KMS-11 (cell line): Measurements from ENCODE around the gene ZNRF2.

ENCODE experiments used
- H2AFZ ChIP-seq: fragments of 200-600 bp; sonication (generic); 2 replicates; pipeline ENCODE4 v1.6.1; 2016; ENCODE audit warnings: antibody characterized with exemption, mixed run types, low read depth
- H3K27ac ChIP-seq: fragments of 200-600 bp; sonication (generic); 2 replicates; pipeline ENCODE4 v1.6.1; 2016; ENCODE audit warnings: mild to moderate bottlenecking, mixed run types
- H3K27me3 ChIP-seq: fragments of 200-600 bp; sonication (generic); 2 replicates; pipeline ENCODE4 v1.6.1; 2017; ENCODE audit warnings: mild to moderate bottlenecking, low read depth, mixed run types, moderate library complexity; ENCODE audit not compliant: insufficient read depth
- H3K36me3 ChIP-seq: fragments of 200-600 bp; sonication (generic); 2 replicates; pipeline ENCODE4 v1.6.1; 2017; ENCODE audit warnings: mild to moderate bottlenecking, mixed run types; ENCODE audit not compliant: insufficient read depth
- H3K4me1 ChIP-seq: fragments of 200-600 bp; sonication (generic); 2 replicates; pipeline ENCODE4 v1.6.1; 2016; ENCODE audit warnings: mild to moderate bottlenecking, low read depth, mixed run types; ENCODE audit not compliant: poor library complexity, severe bottlenecking
- H3K4me2 ChIP-seq: fragments of 200-600 bp; sonication (generic); 2 replicates; pipeline ENCODE4 v1.7.0; 2016; ENCODE audit warnings: mild to moderate bottlenecking, mixed run types
- H3K4me3 ChIP-seq: fragments of 200-600 bp; sonication (generic); IDR thresholded peaks from 2 replicates; pipeline ENCODE4 v1.6.1; 2017; ENCODE audit warnings: low read depth, low read length, mixed read lengths; ENCODE audit not compliant: insufficient read depth
- H3K79me2 ChIP-seq: fragments of 200-600 bp; sonication (generic); 2 replicates; pipeline ENCODE4 v1.6.1; 2016; ENCODE audit warnings: low read depth, mixed run types; ENCODE audit not compliant: insufficient read depth
- H3K9ac ChIP-seq: fragments of 200-600 bp; sonication (generic); 2 replicates; pipeline ENCODE4 v1.6.1; 2016; ENCODE audit warnings: mild to moderate bottlenecking, mixed run types
- H4K20me1 ChIP-seq: fragments of 200-600 bp; sonication (generic); 2 replicates; pipeline ENCODE4 v1.6.1; 2016; ENCODE audit warnings: mild to moderate bottlenecking, mixed run types; ENCODE audit not compliant: insufficient read depth
- TF ChIP-seq, protein P1 (sequence below): fragments of 200-600 bp; sonication (generic); conservative IDR thresholded peaks from 2 replicates; pipeline ENCODE4 v1.6.1; 2017; ENCODE audit warnings: low read depth, mild to moderate bottlenecking, antibody characterized with exemption, low read length, moderate library complexity, mixed read lengths

The ZNRF2 gene

DNA sequence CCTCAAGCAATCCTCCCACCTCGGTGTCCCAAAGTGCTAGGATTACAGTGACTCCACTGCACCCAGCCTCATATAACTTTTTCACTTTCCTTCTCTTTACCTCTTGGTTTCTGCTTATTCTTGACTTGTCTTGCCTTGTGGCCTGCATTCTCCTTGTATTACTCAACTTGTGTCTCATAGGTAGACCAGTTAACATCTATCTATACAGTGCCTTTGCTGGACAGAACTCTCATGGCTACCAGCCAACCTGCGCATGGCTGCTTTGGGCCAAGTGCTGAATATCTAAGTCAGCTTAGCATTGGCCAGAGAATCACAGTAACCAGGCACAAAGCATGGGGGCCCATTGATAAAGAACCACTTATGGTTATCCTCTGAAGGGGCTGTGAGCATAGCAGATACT lies 42.6 kb upstream of the ZNRF2 start:
- H3K4me3 ChIP-seq = no peak overlapping the region

DNA sequence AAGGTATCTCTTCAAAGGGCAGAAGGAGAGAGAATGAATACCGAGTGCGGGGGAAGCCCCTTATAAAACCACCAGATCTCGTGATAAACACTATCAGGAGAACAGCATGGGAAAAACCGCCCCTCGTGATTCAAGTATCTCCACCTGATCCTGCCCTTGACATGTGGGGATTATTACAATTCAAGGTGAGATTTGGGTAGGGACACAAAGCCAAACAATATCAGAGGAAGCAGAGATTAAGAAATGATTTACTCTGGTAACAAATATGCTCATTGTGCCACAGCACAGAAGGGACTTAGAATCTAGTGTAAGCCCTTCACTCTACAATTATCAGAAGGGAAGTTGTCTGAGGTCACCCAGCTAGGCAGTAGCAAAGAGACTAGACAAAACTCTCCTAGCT lies 40.1 kb upstream of the ZNRF2 start:
- no peak overlapping the region for H3K4me3 ChIP-seq
- no peaks in the 10 kb centered on the region for H3K27me3 ChIP-seq
- H3K27ac ChIP-seq = no peak overlapping the region
- no peaks in the 10 kb centered on the region for H3K36me3 ChIP-seq
- TF ChIP-seq, protein P1, sequence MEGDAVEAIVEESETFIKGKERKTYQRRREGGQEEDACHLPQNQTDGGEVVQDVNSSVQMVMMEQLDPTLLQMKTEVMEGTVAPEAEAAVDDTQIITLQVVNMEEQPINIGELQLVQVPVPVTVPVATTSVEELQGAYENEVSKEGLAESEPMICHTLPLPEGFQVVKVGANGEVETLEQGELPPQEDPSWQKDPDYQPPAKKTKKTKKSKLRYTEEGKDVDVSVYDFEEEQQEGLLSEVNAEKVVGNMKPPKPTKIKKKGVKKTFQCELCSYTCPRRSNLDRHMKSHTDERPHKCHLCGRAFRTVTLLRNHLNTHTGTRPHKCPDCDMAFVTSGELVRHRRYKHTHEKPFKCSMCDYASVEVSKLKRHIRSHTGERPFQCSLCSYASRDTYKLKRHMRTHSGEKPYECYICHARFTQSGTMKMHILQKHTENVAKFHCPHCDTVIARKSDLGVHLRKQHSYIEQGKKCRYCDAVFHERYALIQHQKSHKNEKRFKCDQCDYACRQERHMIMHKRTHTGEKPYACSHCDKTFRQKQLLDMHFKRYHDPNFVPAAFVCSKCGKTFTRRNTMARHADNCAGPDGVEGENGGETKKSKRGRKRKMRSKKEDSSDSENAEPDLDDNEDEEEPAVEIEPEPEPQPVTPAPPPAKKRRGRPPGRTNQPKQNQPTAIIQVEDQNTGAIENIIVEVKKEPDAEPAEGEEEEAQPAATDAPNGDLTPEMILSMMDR = no peak
- no peaks in the 10 kb centered on the region for H3K79me2 ChIP-seq
- no peak overlapping the region for H3K4me2 ChIP-seq
- no peaks in the 10 kb centered on the region for H4K20me1 ChIP-seq
- no peak overlapping the region for H2AFZ ChIP-seq
- peaks cover 37% of the 10 kb centered on the region for H3K4me1 ChIP-seq
- H3K9ac ChIP-seq = no peak overlapping the region

More for the DNA sequence above, 42.6 kb upstream of the ZNRF2 start:
- H2AFZ ChIP-seq = no peak overlapping the region
- H3K36me3 ChIP-seq = no peaks in the 10 kb centered on the region
- no peaks in the 10 kb centered on the region for H3K27me3 ChIP-seq
- peaks cover 63% of the 10 kb centered on the region for H3K4me1 ChIP-seq
- TF ChIP-seq, protein P1 = no peak
- H4K20me1 ChIP-seq = no peaks in the 10 kb centered on the region
- peak overlapping the region; percentile 74; the same call in 1 of the 2 replicates for H3K4me2 ChIP-seq
- H3K79me2 ChIP-seq = no peaks in the 10 kb centered on the region
- H3K27ac ChIP-seq = no peak overlapping the region
- no peak overlapping the region for H3K9ac ChIP-seq

DNA sequence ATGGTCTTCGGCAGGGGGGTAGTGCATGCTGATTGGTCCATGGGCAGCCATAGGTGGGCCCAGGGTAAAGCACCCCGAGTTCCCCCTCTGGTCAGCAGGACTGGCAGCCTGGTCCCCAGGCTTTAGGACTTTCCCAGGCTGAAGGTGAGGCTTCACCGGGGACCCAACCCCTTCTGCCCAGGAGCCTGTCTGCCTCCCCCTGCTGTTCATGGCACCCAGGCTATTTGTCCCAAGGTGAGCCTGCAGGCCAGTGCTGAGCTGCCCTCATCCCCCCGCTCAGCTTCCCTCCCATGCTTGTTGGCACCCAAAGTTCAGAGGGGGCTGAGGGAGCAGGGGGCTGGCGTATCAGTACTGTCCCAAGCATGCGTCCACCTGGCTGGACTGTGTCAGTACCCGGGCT lies 38.5 kb upstream of the ZNRF2 start:
- Histone ChIP-seq H3K36me3 (no peaks in the 10 kb centered on the region), H3K9ac (no peak overlapping the region), H3K4me2 (no peak overlapping the region), H3K27ac (no peak overlapping the region), H4K20me1 (no peaks in the 10 kb centered on the region), H2AFZ (no peak overlapping the region), H3K27me3 (no peaks in the 10 kb centered on the region), H3K4me1 (peaks cover 22% of the 10 kb centered on the region), H3K4me3 (no peak overlapping the region), H3K79me2 (no peaks in the 10 kb centered on the region)
- TF ChIP-seq, protein P1 = no peak

DNA sequence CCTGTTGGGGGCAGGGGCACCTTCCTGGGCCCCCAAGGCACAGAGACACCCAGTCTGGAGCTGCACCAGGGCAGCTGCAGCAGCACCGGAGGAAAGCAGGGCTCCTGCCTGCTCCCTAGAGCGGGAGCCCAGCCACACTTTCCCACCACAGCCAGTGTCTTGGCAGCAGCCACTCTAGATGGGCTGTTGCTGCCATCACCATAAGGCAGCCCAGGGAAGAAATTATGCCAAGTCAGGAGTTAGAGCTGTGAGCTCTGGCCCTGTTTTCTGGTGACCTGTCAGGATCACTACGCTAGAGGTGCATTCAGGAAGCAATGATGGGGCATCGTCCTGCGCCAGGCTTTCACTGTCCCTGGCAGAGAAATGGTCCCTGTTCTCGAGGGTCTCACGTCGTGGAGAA lies 38.0 kb upstream of the ZNRF2 start:
- no peaks in the 10 kb centered on the region for H3K27me3 ChIP-seq
- no peak overlapping the region for H3K9ac ChIP-seq
- H3K4me1 ChIP-seq = peaks cover 17% of the 10 kb centered on the region
- H3K4me2 ChIP-seq = no peak overlapping the region
- TF ChIP-seq, protein P1 = no peak
- no peaks in the 10 kb centered on the region for H3K36me3 ChIP-seq
- H4K20me1 ChIP-seq = no peaks in the 10 kb centered on the region
- H2AFZ ChIP-seq = no peak overlapping the region
- H3K79me2 ChIP-seq = no peaks in the 10 kb centered on the region
- no peak overlapping the region for H3K4me3 ChIP-seq
- no peak overlapping the region for H3K27ac ChIP-seq
